Left colon (tissue), 2 donors: ENCODE data around the gene EAF2. TPM values are rescaled to one million over a fixed set of nuclear protein-coding genes. Genes with fewer than 3 reads are reported as not detected.

Experiments
- ATAC-seq: fragments of 200-7000 bp; cut with Tn5 transposase; one replicate; pipeline ENCODE4 v1.9.1; 2020; ENCODE audit warnings: mild to moderate bottlenecking, moderate library complexity
- DNase-seq, 2 donors: peaks; one replicate each; pipeline ENCODE4 v3.0.0-alpha.2; 2020
- intact Hi-C, 2 donors: fragments of 100-400 bp; cut with DNase I in 1 of 2; cut with micrococcal nuclease in 1 of 2; formaldehyde crosslinking; loops; one replicate each; pipeline versions ENCODE4 v1.11.2 to v1.14.0; 2022; cut with DNase I, micrococcal nuclease
- total RNA-seq, 2 donors: library from RNA; stranded (reverse); fragmentation: NEBNext Ultra II Directional; extraction: Animal tissue kit (Norgen Biotek cat#: 25700); gene quantifications; one replicate each; pipeline ENCODE4 v1.2.1, GENCODE V29; 2021
- donor health status: DM: no; HTN: no; CAD: no.
- donor health status: DM: yes; HTN: yes; CAD: no.

EAF2 gene
- total RNA-seq, 2 donors from 2014 or later: 5.2 to 9.7 TPM

GRCh38 chr3:121918779-121919483, 83.9 kb downstream of the EAF2 start:
- no peak for DNase-seq
- no peak for ATAC-seq

GRCh38 chr3:121924734-121925133, 89.7 kb downstream of the EAF2 start:
- intact Hi-C loops: no loop called here
- ATAC-seq: no peak

More at GRCh38 chr3:121918779-121919483, 83.9 kb downstream of the EAF2 start:
- intact Hi-C loops: no loop called here

GRCh38 chr3:121926380-121926779, 91.4 kb downstream of the EAF2 start:
- intact Hi-C loops: no loop called here
- ATAC-seq: no peak

More at GRCh38 chr3:121924734-121925133, 89.7 kb downstream of the EAF2 start:
- DNase-seq: no peak

More at GRCh38 chr3:121926380-121926779, 91.4 kb downstream of the EAF2 start:
- DNase-seq: no peak

Other genes with a start within 250 kb of the EAF2 start
- gene FBXO40, start 241.8 kb upstream of the EAF2 start, total RNA-seq: not detected
- 10 to 100 TPM in 1 of 2 donors, 1 to 10 TPM in 1; 9.2 to 19.7 TPM for gene HCLS1, start 174.3 kb upstream of the EAF2 start, total RNA-seq
- gene GOLGB1, start 85.5 kb upstream of the EAF2 start, total RNA-seq: 10 to 100 TPM; 69.9 to 72.6 TPM
- gene IQCB1, start 149 bp upstream of the EAF2 start, total RNA-seq: 10 to 100 TPM; 12.4 to 18.1 TPM
- gene SLC15A2, start 59.2 kb downstream of the EAF2 start, total RNA-seq: 1 to 10 TPM; 2.5 to 3.1 TPM
- 10 to 100 TPM; 27.6 to 27.7 TPM for gene ILDR1, start 187.0 kb downstream of the EAF2 start, total RNA-seq
- gene CD86, start 220.2 kb downstream of the EAF2 start, total RNA-seq: 1 to 10 TPM; 1.7 to 6.0 TPM